Measurements from ENCODE around the gene PSMD1.
"Not testable (repeated sequence)": the region's sequence is repeated elsewhere in the genome, so short reads cannot be mapped to it uniquely, and the experiment has no call there.

The PSMD1 gene

GRCh38 chr2:231134910-231135655 lies 78.4 kb downstream of the PSMD1 start:
- TF ChIP-seq CTCF (conservative IDR thresholded peaks at IDR 0.05; ENCODE audit: low read depth, low read length): no peak
- no peak for DNase-seq (ENCODE audit: low read depth)
- H3K4me3 ChIP-seq (ENCODE audit: low read length): no peak overlapping the region

GRCh38 chr2:231138699-231139098 lies 82.0 kb downstream of the PSMD1 start:
- no peak for TF ChIP-seq CTCF (conservative IDR thresholded peaks at IDR 0.05; ENCODE audit: low read depth, low read length)
- no peak for DNase-seq (ENCODE audit: low read depth)
- no peak overlapping the region for H3K4me3 ChIP-seq (ENCODE audit: low read length)

- TF ChIP-seq CTCF (conservative IDR thresholded peaks at IDR 0.05; ENCODE audit: low read depth, low read length): no peak
- no peak for DNase-seq (ENCODE audit: low read depth)
- no peak overlapping the region for H3K4me3 ChIP-seq (ENCODE audit: low read length)
These were observed 83.1 kb downstream of the PSMD1 start for GRCh38 chr2:231139796-231140195.

GRCh38 chr2:231140808-231141207 lies 84.1 kb downstream of the PSMD1 start:
- H3K4me3 ChIP-seq (ENCODE audit: low read length); DNase-seq (ENCODE audit: low read depth): not testable (repeated sequence)

- DNase-seq (ENCODE audit: low read depth): no peak
- H3K4me3 ChIP-seq (ENCODE audit: low read length): no peak overlapping the region
- no peak for TF ChIP-seq CTCF (conservative IDR thresholded peaks at IDR 0.05; ENCODE audit: low read depth, low read length)
These were observed 88.2 kb downstream of the PSMD1 start for GRCh38 chr2:231144896-231145295.

GRCh38 chr2:231146665-231147064 lies 90.0 kb downstream of the PSMD1 start:
- no peak for TF ChIP-seq CTCF (conservative IDR thresholded peaks at IDR 0.05; ENCODE audit: low read depth, low read length)
- no peak overlapping the region for H3K4me3 ChIP-seq (ENCODE audit: low read length)
- DNase-seq (ENCODE audit: low read depth): no peak

GRCh38 chr2:231152800-231153557 lies 96.3 kb downstream of the PSMD1 start:
- no peak overlapping the region for H3K4me3 ChIP-seq (ENCODE audit: low read length)
- no peak for DNase-seq (ENCODE audit: low read depth)
- TF ChIP-seq CTCF (conservative IDR thresholded peaks at IDR 0.05; ENCODE audit: low read depth, low read length): no peak

Data from retinal pigment epithelial cell (primary cell).